ENCODE measurements around the gene ZNF483.
"Not testable (repeated sequence)": the region's sequence is repeated elsewhere in the genome, so short reads cannot be mapped to it uniquely, and the experiment has no call there.

Gene ZNF483

GRCh38 chr9:111483439-111483857 lies 41.5 kb upstream of the ZNF483 start:
- Mint-ChIP-seq H3K4me3 (no peak overlapping the region), H3K27ac (no peak overlapping the region), H3K9me3 (no peaks in the 10 kb centered on the region), H3K36me3 (ENCODE audit: low read depth) (peaks cover 7% of the 10 kb centered on the region), H3K27me3 (ENCODE audit: low read depth, poor library complexity) (peaks cover 3% of the 10 kb centered on the region), H3K4me1 (peaks cover 32% of the 10 kb centered on the region)
- no peak for DNase-seq
- no peak for TF ChIP-seq CTCF (IDR thresholded peaks at IDR 0.05)

- H3K4me3 Mint-ChIP-seq, result peak within 1 kb of the TSS; percentile 93
- TF ChIP-seq CTCF (IDR thresholded peaks at IDR 0.05), result no peak
- peaks cover 3% of the 10 kb centered on the region for H3K27me3 Mint-ChIP-seq (ENCODE audit: low read depth, poor library complexity)
- peak; percentile 74 for DNase-seq
- H3K4me1 Mint-ChIP-seq, result peaks cover 28% of the 10 kb centered on the region
- H3K9me3 Mint-ChIP-seq, result no peaks in the 10 kb centered on the region
- H3K27ac Mint-ChIP-seq, result peak within 1 kb of the TSS; percentile 93
- peaks cover 2% of the 10 kb centered on the region for H3K36me3 Mint-ChIP-seq (ENCODE audit: low read depth)
Measured at GRCh38 chr9:111483858-111484571, 41.0 kb upstream of the ZNF483 start, which contains the start of gene ECPAS. Gene ECPAS, minus strand, starts transcription at chr9:111484383. Its CDS starts 11,465 bp downstream, at chr9:111472918.

- DNase-seq, result no peak
- Mint-ChIP-seq H3K4me1 (peaks cover 28% of the 10 kb centered on the region), H3K27ac (peak overlapping the region; percentile 93), H3K36me3 (ENCODE audit: low read depth) (no peaks in the 10 kb centered on the region), H3K27me3 (ENCODE audit: low read depth, poor library complexity) (peaks cover 3% of the 10 kb centered on the region), H3K4me3 (peak overlapping the region; percentile 93), H3K9me3 (no peaks in the 10 kb centered on the region)
- no peak for TF ChIP-seq CTCF (IDR thresholded peaks at IDR 0.05)
Measured at GRCh38 chr9:111484572-111484894, 40.4 kb upstream of the ZNF483 start.

GRCh38 chr9:111497196-111497595 lies 27.8 kb upstream of the ZNF483 start:
- not testable (repeated sequence) for H3K4me3 Mint-ChIP-seq; H3K9me3 Mint-ChIP-seq; H3K36me3 Mint-ChIP-seq (ENCODE audit: low read depth); H3K27ac Mint-ChIP-seq; DNase-seq; H3K4me1 Mint-ChIP-seq; H3K27me3 Mint-ChIP-seq (ENCODE audit: low read depth, poor library complexity)

GRCh38 chr9:111501005-111501562 lies 23.9 kb upstream of the ZNF483 start:
- TF ChIP-seq CTCF (IDR thresholded peaks at IDR 0.05), result no peak
- Mint-ChIP-seq H3K4me1 (peaks cover 6% of the 10 kb centered on the region), H3K36me3 (ENCODE audit: low read depth) (no peaks in the 10 kb centered on the region), H3K4me3 (no peak overlapping the region), H3K27ac (no peak overlapping the region), H3K27me3 (ENCODE audit: low read depth, poor library complexity) (no peaks in the 10 kb centered on the region), H3K9me3 (no peaks in the 10 kb centered on the region)
- DNase-seq, result no peak

GRCh38 chr9:111501648-111502047 lies 23.3 kb upstream of the ZNF483 start:
- no peaks in the 10 kb centered on the region for H3K27me3 Mint-ChIP-seq (ENCODE audit: low read depth, poor library complexity)
- H3K36me3 Mint-ChIP-seq (ENCODE audit: low read depth), result no peaks in the 10 kb centered on the region
- no peak for DNase-seq
- H3K9me3 Mint-ChIP-seq, result no peaks in the 10 kb centered on the region
- no peak for TF ChIP-seq CTCF (IDR thresholded peaks at IDR 0.05)
- H3K4me3 Mint-ChIP-seq, result no peak overlapping the region
- H3K4me1 Mint-ChIP-seq, result peaks cover 6% of the 10 kb centered on the region
- H3K27ac Mint-ChIP-seq, result no peak overlapping the region

Measured in nephron progenitor cell (in vitro differentiated cells).